Pulmonary artery endothelial cell (primary cell): ENCODE measurements around the gene YAF2. TPM values are rescaled to one million over a fixed set of nuclear protein-coding genes. Genes with fewer than 3 reads are reported as not detected.

Source experiments
- total RNA-seq: library from RNA; depleted of rRNA; stranded (reverse); fragments of >200 nt; gene quantifications from 2 replicates; pipeline ENCODE4 v1.2.3, GENCODE V29; 2014

The YAF2 gene
- total RNA-seq, 1 donor from 2014 or later, result 11.1 TPM

Other genes with a start within 250 kb of the YAF2 start
- gene GXYLT1, start 93.4 kb downstream of the YAF2 start, total RNA-seq, result 21.0 and 31.0 TPM in 2 replicates
- 25.9 and 26.5 TPM in 2 replicates for gene ZCRB1, start 87.8 kb upstream of the YAF2 start, total RNA-seq
- gene PPHLN1, start 87.9 kb upstream of the YAF2 start, total RNA-seq, result 72.9 and 75.6 TPM in 2 replicates